Tibial nerve (tissue), 4 donors: ENCODE results near the gene TM2D1.

Source experiments
- EP300 ChIP-seq, 2 donors: sonication (generic); formaldehyde crosslinking; IDR thresholded peaks; one replicate each; pipeline ENCODE4 v1.6.1; 2017; ENCODE audit warnings: antibody characterized with exemption in 2 of 2, mild to moderate bottlenecking in 1 of 2
- POLR2A ChIP-seq, 2 donors: fragments of 450-650 bp; IDR thresholded peaks; one replicate each; pipeline ENCODE4 v1.6.1; 2017; ENCODE audit warnings: antibody characterized with exemption in 2 of 2, mild to moderate bottlenecking in 2 of 2, moderate library complexity in 2 of 2
- TF ChIP-seq, protein P1 (sequence below), 5 experiments: fragments of 200-600 bp in 3 of 5; fragments of 450-650 bp in 2 of 5; sonication (generic) in 3 of 5; IDR thresholded peaks; one replicate each; pipeline ENCODE4 v1.5.1; 2016 to 2019; ENCODE audit warnings: antibody characterized with exemption in 5 of 5, mild to moderate bottlenecking in 3 of 5, moderate library complexity in 2 of 5

DNA sequence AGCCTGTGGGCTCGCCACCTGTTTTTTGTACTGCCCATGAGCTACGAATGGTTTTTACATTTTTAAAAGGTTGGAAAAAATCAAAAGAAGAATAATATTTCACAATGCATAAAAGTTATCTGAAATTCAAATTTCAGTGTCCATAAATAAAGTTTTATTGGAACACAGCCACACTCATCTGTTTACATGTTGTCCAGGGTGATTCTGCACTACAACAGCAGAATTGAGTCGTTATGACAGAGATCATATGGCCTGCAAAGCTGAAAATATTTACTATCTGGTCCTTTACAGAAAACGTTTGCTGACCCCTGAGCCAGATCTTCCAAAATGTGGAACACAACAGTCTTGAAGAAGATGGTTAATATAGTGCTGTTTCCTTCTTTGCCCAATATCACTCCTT, 89.4 kb downstream of the TM2D1 start:
- TF ChIP-seq, protein P1, sequence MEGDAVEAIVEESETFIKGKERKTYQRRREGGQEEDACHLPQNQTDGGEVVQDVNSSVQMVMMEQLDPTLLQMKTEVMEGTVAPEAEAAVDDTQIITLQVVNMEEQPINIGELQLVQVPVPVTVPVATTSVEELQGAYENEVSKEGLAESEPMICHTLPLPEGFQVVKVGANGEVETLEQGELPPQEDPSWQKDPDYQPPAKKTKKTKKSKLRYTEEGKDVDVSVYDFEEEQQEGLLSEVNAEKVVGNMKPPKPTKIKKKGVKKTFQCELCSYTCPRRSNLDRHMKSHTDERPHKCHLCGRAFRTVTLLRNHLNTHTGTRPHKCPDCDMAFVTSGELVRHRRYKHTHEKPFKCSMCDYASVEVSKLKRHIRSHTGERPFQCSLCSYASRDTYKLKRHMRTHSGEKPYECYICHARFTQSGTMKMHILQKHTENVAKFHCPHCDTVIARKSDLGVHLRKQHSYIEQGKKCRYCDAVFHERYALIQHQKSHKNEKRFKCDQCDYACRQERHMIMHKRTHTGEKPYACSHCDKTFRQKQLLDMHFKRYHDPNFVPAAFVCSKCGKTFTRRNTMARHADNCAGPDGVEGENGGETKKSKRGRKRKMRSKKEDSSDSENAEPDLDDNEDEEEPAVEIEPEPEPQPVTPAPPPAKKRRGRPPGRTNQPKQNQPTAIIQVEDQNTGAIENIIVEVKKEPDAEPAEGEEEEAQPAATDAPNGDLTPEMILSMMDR (IDR thresholded peaks at IDR 0.05): no peak
- TF ChIP-seq EP300 (IDR thresholded peaks at IDR 0.05) (no peak), POLR2A (IDR thresholded peaks at IDR 0.05) (no peak)
